Panc1 (cell line): ENCODE data around the gene NAT10. TPM values are rescaled to one million over a fixed set of nuclear protein-coding genes. Genes with fewer than 3 reads are reported as not detected.

Experiments
- ATAC-seq: fragments of 200-7000 bp; cut with Tn5 transposase; 2 replicates; pipeline ENCODE4 v1.9.1; 2020; ENCODE audit warnings: mild to moderate bottlenecking, moderate library complexity
- BruUV-seq: library from RNA; stranded (reverse); fragments of 400-500 nt; replicated peaks from 2 replicates; lab custom pipeline; 2021; lab: Mats Ljungman, UMichigan
- CTCF ChIA-PET: fragments of 300-600 bp; sonication (Branson Sonifier 250); formaldehyde crosslinking; loops from one replicate; lab custom pipeline; 2022; ENCODE audit warnings: antibody characterized with exemption; lab: Charles Lee
- POLR2A ChIA-PET: fragments of 300-600 bp; sonication (Branson Sonifier 250); formaldehyde crosslinking; loops from one replicate; lab custom pipeline; 2022; ENCODE audit warnings: antibody characterized with exemption; lab: Charles Lee
- DNase-seq: peaks from one replicate; pipeline ENCODE4 v3.0.0-alpha.2; 2010; ENCODE audit warnings: low read depth, low spot score
- H3K27ac ChIP-seq: 2 replicates; pipeline ENCODE4 v1.5.1; 2011; ENCODE audit warnings: mild to moderate bottlenecking, low read length, inconsistent platforms
- H3K27me3 ChIP-seq: fragments of 200-500 bp; sonication (Bioruptor generic); 2 replicates; pipeline ENCODE4 v1.6.0; 2014; ENCODE audit warnings: low read length, inconsistent platforms; ENCODE audit not compliant: control insufficient read depth, insufficient read depth
- H3K36me3 ChIP-seq: fragments of 200-500 bp; sonication (Bioruptor generic); 2 replicates; pipeline ENCODE4 v1.5.1; 2014; ENCODE audit warnings: inconsistent platforms, mild to moderate bottlenecking, low read length, moderate library complexity; ENCODE audit not compliant: control insufficient read depth, insufficient read depth
- H3K4me1 ChIP-seq: 2 replicates; pipeline ENCODE4 v1.5.1; 2011; ENCODE audit warnings: inconsistent platforms, mild to moderate bottlenecking, low read length, moderate library complexity; ENCODE audit not compliant: control insufficient read depth, insufficient read depth
- H3K4me3 ChIP-seq, 2 experiments: 2 replicates each; pipeline ENCODE4 v1.5.1; 2011 to 2012; ENCODE audit warnings: low read depth in 2 of 2, low read length in 2 of 2, mild to moderate bottlenecking in 2 of 2, inconsistent platforms in 1 of 2, moderate library complexity in 1 of 2
- H3K9me3 ChIP-seq: fragments of 200-500 bp; sonication (Bioruptor generic); 2 replicates; pipeline ENCODE4 v1.5.1; 2014; ENCODE audit warnings: low read depth, mild to moderate bottlenecking, inconsistent platforms, low read length, moderate library complexity; ENCODE audit not compliant: control insufficient read depth, insufficient read depth
- POLR2AphosphoS5 ChIP-seq: IDR thresholded peaks from 2 replicates; pipeline ENCODE4 v1.6.1; 2012; ENCODE audit warnings: mild to moderate bottlenecking, low read depth, low read length, moderate library complexity
- SIN3A ChIP-seq: IDR thresholded peaks from 2 replicates; pipeline ENCODE4 v1.6.1; 2012; ENCODE audit warnings: low read depth, mild to moderate bottlenecking, low read length, moderate library complexity, borderline replicate concordance; ENCODE audit not compliant: insufficient read depth
- TCF7L2 ChIP-seq: IDR thresholded peaks from 2 replicates; pipeline ENCODE4 v1.6.1; 2011; ENCODE audit warnings: mild to moderate bottlenecking, low read depth, low read length, inconsistent platforms
- in situ Hi-C: cut with HindIII; loops from 2 replicates; pipeline ENCODE4 v1.10.0; 2016; ENCODE audit warnings: low sequenced_read_pairs, low pct_unique_long_range_greater_than_20kb
- intact Hi-C: fragments of 100-400 bp; cut with micrococcal nuclease; formaldehyde crosslinking; loops from one replicate; pipeline ENCODE4 v1.10.0; 2022; ENCODE audit not compliant: unreplicated experiment
- total RNA-seq: library from RNA; stranded (reverse); gene quantifications from one replicate; pipeline ENCODE4 v1.2.1, GENCODE V29; 2021; ENCODE audit not compliant: unreplicated experiment
- TF ChIP-seq, protein P1 (sequence below): fragments of 450-650 bp; IDR thresholded peaks from 2 replicates; pipeline ENCODE4 v1.5.1; 2017; ENCODE audit warnings: mild to moderate bottlenecking
- TF ChIP-seq, protein P2 (sequence below), 2 experiments: IDR thresholded peaks; 2 replicates each; pipeline ENCODE4 v1.6.1; 2011 to 2012; ENCODE audit warnings: low read depth in 2 of 2, control low read depth in 1 of 2, low read length in 1 of 2, mild to moderate bottlenecking in 1 of 2, moderate library complexity in 1 of 2; ENCODE audit not compliant: insufficient read depth in 1 of 2

The NAT10 gene
- total RNA-seq, 1 experiment from 2014 or later = 64.9 TPM

DNA sequence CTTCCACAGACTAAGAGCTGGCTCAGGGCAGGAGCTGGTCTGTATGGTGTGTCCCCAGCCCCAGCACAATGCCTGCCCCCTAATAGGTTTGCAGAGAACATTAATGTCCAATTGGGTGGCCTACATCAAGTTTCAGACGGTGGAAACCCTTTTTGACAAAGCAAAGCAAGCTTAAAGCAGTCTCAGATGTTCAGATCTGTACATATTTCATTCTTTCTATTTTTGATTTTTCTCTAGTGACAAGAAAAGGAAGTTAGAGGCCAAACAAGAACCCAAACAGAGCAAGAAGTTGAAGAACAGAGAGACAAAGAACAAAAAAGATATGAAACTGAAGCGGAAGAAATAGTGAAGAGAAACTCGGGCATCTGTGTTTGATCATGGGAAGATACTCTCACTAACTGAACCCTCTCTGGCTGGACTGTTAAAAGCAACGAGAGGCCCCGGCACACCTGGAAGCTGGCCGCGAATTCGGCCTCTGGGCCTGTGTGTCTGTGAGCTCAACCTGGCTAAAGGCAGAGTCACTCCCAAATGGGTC is 40.5 kb downstream of the NAT10 start:
- intact Hi-C loops (no loop called here), in situ Hi-C loops (no loop called here)
- CTCF ChIA-PET = no interaction called here
- Histone ChIP-seq H3K36me3 (peaks cover 40% of the 10 kb centered on the region), H3K4me1 (peaks cover 7% of the 10 kb centered on the region; the same call in 1 of the 2 replicates), H3K4me3 (no peak overlapping the region), H3K9me3 (no peaks in the 10 kb centered on the region), H3K27ac (no peak overlapping the region), H3K27me3 (no peaks in the 10 kb centered on the region)
- POLR2A ChIA-PET = no interaction called here
- DNase-seq = no peak
- no peak for ATAC-seq
- BruUV-seq = no TSS peak
- TF ChIP-seq, protein P1, sequence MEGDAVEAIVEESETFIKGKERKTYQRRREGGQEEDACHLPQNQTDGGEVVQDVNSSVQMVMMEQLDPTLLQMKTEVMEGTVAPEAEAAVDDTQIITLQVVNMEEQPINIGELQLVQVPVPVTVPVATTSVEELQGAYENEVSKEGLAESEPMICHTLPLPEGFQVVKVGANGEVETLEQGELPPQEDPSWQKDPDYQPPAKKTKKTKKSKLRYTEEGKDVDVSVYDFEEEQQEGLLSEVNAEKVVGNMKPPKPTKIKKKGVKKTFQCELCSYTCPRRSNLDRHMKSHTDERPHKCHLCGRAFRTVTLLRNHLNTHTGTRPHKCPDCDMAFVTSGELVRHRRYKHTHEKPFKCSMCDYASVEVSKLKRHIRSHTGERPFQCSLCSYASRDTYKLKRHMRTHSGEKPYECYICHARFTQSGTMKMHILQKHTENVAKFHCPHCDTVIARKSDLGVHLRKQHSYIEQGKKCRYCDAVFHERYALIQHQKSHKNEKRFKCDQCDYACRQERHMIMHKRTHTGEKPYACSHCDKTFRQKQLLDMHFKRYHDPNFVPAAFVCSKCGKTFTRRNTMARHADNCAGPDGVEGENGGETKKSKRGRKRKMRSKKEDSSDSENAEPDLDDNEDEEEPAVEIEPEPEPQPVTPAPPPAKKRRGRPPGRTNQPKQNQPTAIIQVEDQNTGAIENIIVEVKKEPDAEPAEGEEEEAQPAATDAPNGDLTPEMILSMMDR = no peak
- TF ChIP-seq, protein P2, sequence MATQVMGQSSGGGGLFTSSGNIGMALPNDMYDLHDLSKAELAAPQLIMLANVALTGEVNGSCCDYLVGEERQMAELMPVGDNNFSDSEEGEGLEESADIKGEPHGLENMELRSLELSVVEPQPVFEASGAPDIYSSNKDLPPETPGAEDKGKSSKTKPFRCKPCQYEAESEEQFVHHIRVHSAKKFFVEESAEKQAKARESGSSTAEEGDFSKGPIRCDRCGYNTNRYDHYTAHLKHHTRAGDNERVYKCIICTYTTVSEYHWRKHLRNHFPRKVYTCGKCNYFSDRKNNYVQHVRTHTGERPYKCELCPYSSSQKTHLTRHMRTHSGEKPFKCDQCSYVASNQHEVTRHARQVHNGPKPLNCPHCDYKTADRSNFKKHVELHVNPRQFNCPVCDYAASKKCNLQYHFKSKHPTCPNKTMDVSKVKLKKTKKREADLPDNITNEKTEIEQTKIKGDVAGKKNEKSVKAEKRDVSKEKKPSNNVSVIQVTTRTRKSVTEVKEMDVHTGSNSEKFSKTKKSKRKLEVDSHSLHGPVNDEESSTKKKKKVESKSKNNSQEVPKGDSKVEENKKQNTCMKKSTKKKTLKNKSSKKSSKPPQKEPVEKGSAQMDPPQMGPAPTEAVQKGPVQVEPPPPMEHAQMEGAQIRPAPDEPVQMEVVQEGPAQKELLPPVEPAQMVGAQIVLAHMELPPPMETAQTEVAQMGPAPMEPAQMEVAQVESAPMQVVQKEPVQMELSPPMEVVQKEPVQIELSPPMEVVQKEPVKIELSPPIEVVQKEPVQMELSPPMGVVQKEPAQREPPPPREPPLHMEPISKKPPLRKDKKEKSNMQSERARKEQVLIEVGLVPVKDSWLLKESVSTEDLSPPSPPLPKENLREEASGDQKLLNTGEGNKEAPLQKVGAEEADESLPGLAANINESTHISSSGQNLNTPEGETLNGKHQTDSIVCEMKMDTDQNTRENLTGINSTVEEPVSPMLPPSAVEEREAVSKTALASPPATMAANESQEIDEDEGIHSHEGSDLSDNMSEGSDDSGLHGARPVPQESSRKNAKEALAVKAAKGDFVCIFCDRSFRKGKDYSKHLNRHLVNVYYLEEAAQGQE (IDR thresholded peaks at IDR 0.05; ENCODE audit: insufficient read depth in 1 of 2, low read depth in 2 of 2, low read length in 1 of 2) = no peak
- no peak for TF ChIP-seq TCF7L2

GRCh38 chr11:34146411-34146810 is 41.0 kb downstream of the NAT10 start:
- DNase-seq (no peak), ATAC-seq (no peak)
- peaks cover 12% of the 10 kb centered on the region; the same call in 1 of the 2 replicates for H3K4me1 ChIP-seq
- no peak overlapping the region for H3K4me3 ChIP-seq
- BruUV-seq = TSS peak; percentile 52
- no peaks in the 10 kb centered on the region for H3K27me3 ChIP-seq
- H3K9me3 ChIP-seq = no peaks in the 10 kb centered on the region
- ChIA-PET CTCF (no interaction called here), POLR2A (no interaction called here)
- intact Hi-C loops (no loop called here), in situ Hi-C loops (no loop called here)
- TF ChIP-seq, protein P2 (IDR thresholded peaks at IDR 0.05; ENCODE audit: insufficient read depth in 1 of 2, low read depth in 2 of 2, low read length in 1 of 2) = no peak
- TF ChIP-seq TCF7L2 (no peak), POLR2AphosphoS5 (no peak), SIN3A (no peak)
- TF ChIP-seq, protein P1 = no peak
- H3K36me3 ChIP-seq = peaks cover 37% of the 10 kb centered on the region
- no peak overlapping the region for H3K27ac ChIP-seq
